ENCODE measurements around the gene TENM4. TPM values are rescaled to one million over a fixed set of nuclear protein-coding genes. Genes with fewer than 3 reads are reported as not detected.

The TENM4 gene
- total and polyA plus RNA-seq, 2 of the 8 experiments (the other 6 are each of a cell fraction or from before 2014, with no cell fraction given): 3.5 to 7.2 TPM

DNA sequence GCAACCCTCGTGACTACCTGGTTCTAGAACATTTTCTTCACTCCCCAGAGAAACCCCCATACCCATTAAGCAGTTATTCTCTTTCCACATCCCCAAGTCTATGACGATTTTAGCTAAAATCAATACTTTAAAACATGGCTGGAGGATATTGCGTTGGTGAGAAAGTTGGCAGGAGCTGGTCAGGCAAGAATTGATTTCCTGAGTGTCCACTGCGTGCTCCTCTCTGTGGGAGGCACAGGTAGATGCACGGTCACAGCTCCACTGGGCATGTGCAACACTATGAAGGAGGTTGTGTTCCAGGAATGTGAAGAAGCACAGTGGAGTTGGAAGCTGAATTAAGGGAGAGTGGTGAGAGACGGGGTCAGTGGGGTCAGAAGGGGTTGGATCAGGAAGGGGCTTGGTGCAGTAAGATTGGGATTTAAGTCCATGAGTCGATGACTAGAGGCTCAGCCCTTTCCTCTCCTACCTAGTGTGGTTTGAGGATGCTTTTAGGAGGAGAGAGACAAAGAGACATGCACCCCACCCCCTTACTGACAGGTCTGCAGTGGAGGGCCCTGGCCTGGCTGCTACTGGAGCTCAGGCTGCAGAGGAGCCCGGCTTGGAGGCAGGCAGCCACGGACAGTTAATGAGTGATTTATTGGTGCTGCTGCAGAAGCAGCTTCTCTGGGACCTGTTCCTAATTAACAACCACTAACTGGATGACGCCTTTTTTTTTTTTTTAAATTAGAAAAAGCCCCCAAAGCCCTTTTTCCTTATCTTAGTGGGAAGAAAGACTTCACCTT, 395.6 kb downstream of the TENM4 start:
- H2BK12ac ChIP-seq (ENCODE audit: low read depth, low read length): no peak overlapping the region
- no peak for DNase-seq (ENCODE audit: low read depth in 1 of 2, low spot score in 2 of 2)
- H3K23me2 ChIP-seq (ENCODE audit: low read depth, low read length): no peaks in the 10 kb centered on the region
- H3K4me2 ChIP-seq (ENCODE audit: insufficient read depth in 1 of 2, low read depth in 2 of 2, low read length in 2 of 2): no peak overlapping the region
- H3K9ac ChIP-seq (replicated peaks in 1 of 4; ENCODE audit: extremely low read depth in 1 of 4, low read depth in 3 of 4, low read length in 3 of 4): no peak overlapping the region
- H3K14ac ChIP-seq (ENCODE audit: insufficient read length): no peak overlapping the region
- H4K20me1 ChIP-seq (replicated peaks in 1 of 2; ENCODE audit: control insufficient read depth in 1 of 2, insufficient read depth in 2 of 2, low read length in 2 of 2): no peaks in the 10 kb centered on the region
- H4K91ac ChIP-seq (replicated peaks; ENCODE audit: insufficient read length, low read length): no peak overlapping the region
- no peak overlapping the region for H3K18ac ChIP-seq (ENCODE audit: extremely low read depth, low read length)
- no peak overlapping the region for H3K4me3 ChIP-seq (ENCODE audit: extremely low read depth in 1 of 4, insufficient read depth in 2 of 4, low read depth in 3 of 4, low read length in 4 of 4)
- 87% methylated on average over 10 of the region's 10 CpGs; no CpG with 5 or more reads in 1 of the 2 experiments for WGBS, 2 experiments (ENCODE audit: extremely low coverage in 1 of 2, insufficient coverage in 1 of 2, insufficient read length in 1 of 2, insufficient replicate concordance in 2 of 2, low coverage in 1 of 2, low lambda C conversion rate in 2 of 2, missing lambda C conversion rate in 1 of 2)
- no peaks in the 10 kb centered on the region for H3K9me3 ChIP-seq (ENCODE audit: insufficient read depth in 2 of 2, low read depth in 1 of 2, low read length in 1 of 2)
- no peaks in the 10 kb centered on the region for H3K4me1 ChIP-seq (replicated peaks in 1 of 4; ENCODE audit: control insufficient read depth in 3 of 4, insufficient read depth in 4 of 4, low read length in 3 of 4)
- no peak overlapping the region for H3K23ac ChIP-seq (ENCODE audit: insufficient read length)
- H4K8ac ChIP-seq (ENCODE audit: extremely low read depth, insufficient read depth, low read length): no peak overlapping the region
- no peak overlapping the region for H3K4ac ChIP-seq (replicated peaks; ENCODE audit: insufficient read length, low read depth, low read length)
- FAIRE-seq: no peak
- H4K5ac ChIP-seq (ENCODE audit: insufficient read length, low read depth, low read length): no peak overlapping the region
- no peaks in the 10 kb centered on the region for H3K79me2 ChIP-seq (ENCODE audit: control insufficient read depth in 1 of 2, insufficient read depth in 2 of 2, low read length in 2 of 2)
- no peaks in the 10 kb centered on the region for H3K36me3 ChIP-seq (ENCODE audit: control insufficient read depth in 2 of 4, insufficient read depth in 4 of 4, low read length in 3 of 4)
- H2BK15ac ChIP-seq (ENCODE audit: low read length): no peak overlapping the region
- H2BK20ac ChIP-seq (ENCODE audit: low read length): no peak overlapping the region
- no peaks in the 10 kb centered on the region for H3K79me1 ChIP-seq (ENCODE audit: low read depth, low read length)
- ChIA-PET POLR2A (ENCODE audit: partially characterized antibody) (no interaction called here), CTCF (ENCODE audit: partially characterized antibody) (interaction anchor here (0.7 to 3.0 kb wide), 7 partner anchors 9 to 768 kb away, joined by 3 to 13 read pairs (median 3); no protein-coding TSS in a partner anchor)
- H3K27me3 ChIP-seq (replicated peaks in 1 of 4; ENCODE audit: control insufficient read depth in 3 of 4, extremely low read depth in 1 of 4, insufficient read depth in 3 of 4, low read length in 3 of 4): no peaks in the 10 kb centered on the region
- H2BK5ac ChIP-seq (ENCODE audit: low read depth, low read length): no peak overlapping the region
- H3K27ac ChIP-seq (ENCODE audit: low read depth, low read length): no peak overlapping the region
- no peak overlapping the region for H2AFZ ChIP-seq (ENCODE audit: low read length)
- TF ChIP-seq, protein P1, sequence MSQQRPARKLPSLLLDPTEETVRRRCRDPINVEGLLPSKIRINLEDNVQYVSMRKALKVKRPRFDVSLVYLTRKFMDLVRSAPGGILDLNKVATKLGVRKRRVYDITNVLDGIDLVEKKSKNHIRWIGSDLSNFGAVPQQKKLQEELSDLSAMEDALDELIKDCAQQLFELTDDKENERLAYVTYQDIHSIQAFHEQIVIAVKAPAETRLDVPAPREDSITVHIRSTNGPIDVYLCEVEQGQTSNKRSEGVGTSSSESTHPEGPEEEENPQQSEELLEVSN (IDR thresholded peaks at IDR 0.05): no peak
- TF ChIP-seq, protein P2, sequence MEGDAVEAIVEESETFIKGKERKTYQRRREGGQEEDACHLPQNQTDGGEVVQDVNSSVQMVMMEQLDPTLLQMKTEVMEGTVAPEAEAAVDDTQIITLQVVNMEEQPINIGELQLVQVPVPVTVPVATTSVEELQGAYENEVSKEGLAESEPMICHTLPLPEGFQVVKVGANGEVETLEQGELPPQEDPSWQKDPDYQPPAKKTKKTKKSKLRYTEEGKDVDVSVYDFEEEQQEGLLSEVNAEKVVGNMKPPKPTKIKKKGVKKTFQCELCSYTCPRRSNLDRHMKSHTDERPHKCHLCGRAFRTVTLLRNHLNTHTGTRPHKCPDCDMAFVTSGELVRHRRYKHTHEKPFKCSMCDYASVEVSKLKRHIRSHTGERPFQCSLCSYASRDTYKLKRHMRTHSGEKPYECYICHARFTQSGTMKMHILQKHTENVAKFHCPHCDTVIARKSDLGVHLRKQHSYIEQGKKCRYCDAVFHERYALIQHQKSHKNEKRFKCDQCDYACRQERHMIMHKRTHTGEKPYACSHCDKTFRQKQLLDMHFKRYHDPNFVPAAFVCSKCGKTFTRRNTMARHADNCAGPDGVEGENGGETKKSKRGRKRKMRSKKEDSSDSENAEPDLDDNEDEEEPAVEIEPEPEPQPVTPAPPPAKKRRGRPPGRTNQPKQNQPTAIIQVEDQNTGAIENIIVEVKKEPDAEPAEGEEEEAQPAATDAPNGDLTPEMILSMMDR (IDR thresholded peaks at IDR 0.05; ENCODE audit: control extremely low read depth in 1 of 3, insufficient read depth in 1 of 3, low read depth in 1 of 3, low read length in 3 of 3): no peak
- no peak for TF ChIP-seq TBP (IDR thresholded peaks at IDR 0.05; ENCODE audit: low read depth, low read length)
- H2AK5ac ChIP-seq (ENCODE audit: low read depth, low read length): no peak overlapping the region; the same call in 1 of the 2 replicates
- no peak overlapping the region for H3K56ac ChIP-seq (replicated peaks; ENCODE audit: insufficient read length, low read depth, low read length)
- no peak overlapping the region for H2BK120ac ChIP-seq (replicated peaks; ENCODE audit: low read depth, low read length)
